GM18507 (cell line): Measurements from ENCODE around the gene PCLO.
A peak's percentile ranks its signal among the peaks of the same experiment; 100 is the strongest.

ENCODE experiments used
- DNase-seq: peaks from one replicate; pipeline ENCODE4 v3.0.0; 2011; ENCODE audit warnings: low read depth; ENCODE audit not compliant: insufficient read length; ENCODE audit errors: extremely low spot score
- FAIRE-seq: peaks from 2 replicates; lab custom pipeline; 2011; peaks lifted over from hg19 to GRCh38; lab: Jason Lieb, UNC

PCLO gene, protein sequence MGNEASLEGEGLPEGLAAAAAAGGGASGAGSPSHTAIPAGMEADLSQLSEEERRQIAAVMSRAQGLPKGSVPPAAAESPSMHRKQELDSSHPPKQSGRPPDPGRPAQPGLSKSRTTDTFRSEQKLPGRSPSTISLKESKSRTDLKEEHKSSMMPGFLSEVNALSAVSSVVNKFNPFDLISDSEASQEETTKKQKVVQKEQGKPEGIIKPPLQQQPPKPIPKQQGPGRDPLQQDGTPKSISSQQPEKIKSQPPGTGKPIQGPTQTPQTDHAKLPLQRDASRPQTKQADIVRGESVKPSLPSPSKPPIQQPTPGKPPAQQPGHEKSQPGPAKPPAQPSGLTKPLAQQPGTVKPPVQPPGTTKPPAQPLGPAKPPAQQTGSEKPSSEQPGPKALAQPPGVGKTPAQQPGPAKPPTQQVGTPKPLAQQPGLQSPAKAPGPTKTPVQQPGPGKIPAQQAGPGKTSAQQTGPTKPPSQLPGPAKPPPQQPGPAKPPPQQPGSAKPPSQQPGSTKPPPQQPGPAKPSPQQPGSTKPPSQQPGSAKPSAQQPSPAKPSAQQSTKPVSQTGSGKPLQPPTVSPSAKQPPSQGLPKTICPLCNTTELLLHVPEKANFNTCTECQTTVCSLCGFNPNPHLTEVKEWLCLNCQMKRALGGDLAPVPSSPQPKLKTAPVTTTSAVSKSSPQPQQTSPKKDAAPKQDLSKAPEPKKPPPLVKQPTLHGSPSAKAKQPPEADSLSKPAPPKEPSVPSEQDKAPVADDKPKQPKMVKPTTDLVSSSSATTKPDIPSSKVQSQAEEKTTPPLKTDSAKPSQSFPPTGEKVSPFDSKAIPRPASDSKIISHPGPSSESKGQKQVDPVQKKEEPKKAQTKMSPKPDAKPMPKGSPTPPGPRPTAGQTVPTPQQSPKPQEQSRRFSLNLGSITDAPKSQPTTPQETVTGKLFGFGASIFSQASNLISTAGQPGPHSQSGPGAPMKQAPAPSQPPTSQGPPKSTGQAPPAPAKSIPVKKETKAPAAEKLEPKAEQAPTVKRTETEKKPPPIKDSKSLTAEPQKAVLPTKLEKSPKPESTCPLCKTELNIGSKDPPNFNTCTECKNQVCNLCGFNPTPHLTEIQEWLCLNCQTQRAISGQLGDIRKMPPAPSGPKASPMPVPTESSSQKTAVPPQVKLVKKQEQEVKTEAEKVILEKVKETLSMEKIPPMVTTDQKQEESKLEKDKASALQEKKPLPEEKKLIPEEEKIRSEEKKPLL (N-terminal part only)

DNA sequence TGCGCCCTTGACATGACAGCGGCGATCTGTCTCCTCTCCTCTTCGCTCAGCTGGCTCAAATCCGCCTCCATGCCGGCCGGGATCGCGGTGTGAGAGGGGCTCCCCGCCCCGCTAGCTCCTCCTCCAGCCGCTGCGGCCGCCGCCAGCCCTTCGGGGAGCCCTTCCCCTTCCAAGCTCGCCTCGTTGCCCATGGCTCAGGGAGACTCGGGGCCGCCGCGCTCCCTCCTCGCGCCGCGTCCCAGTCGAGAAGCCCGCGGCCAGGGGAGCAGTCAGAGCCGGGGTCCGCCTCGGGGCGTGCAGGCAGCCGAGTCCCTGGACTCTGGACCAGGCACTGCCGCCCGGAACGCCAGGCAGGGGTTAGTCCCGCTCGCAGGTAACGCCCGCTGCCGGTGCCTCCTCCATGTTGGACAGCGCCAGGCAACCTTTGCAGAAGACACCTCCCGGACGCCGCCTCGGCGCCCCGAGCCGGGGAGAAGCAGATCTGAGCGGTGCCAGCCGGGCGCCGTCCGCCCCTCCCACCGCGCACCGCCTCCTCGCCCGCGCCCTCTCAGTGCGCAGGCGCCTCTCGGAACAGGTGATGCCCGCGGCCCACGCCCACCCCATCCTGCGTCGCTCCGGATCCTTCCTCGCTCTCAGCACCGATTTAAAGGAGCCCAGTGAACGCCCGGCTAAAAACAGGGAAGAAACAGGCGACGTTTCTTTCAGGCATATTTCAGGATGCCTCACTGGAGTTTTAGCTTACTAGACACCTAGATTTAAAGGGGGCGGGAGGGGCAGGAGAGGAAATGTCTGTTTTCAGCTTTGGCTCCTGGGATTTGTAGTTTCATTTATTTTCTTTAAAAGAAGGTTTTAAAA, at the start of gene PCLO:
TSS of gene PCLO (minus strand) at position 483 of the 855 bp plus-strand sequence. CDS start at position 191, 292 bp downstream.
- DNase-seq (peak; percentile 2), FAIRE-seq (no peak)

DNA sequence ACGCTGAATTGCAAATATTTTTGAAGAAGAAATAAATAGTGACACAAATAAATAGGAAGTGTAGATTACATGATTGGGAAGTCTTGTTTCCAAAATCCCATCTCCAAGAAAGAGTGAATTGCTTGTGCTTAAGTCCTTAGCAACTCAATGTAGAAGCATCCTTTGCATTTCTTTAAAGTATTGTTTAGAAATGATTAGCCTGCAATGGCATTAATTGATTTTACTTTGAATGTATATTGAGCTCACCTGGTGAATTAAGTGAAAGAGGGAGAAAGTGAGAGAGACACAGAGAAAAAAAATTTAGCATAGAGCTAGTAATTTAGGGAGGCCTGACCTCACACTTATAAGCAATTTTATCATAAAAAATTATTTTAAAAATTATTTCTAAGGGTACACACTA, 49.0 kb upstream of the PCLO start:
- FAIRE-seq, result no peak
- DNase-seq, result no peak

DNA sequence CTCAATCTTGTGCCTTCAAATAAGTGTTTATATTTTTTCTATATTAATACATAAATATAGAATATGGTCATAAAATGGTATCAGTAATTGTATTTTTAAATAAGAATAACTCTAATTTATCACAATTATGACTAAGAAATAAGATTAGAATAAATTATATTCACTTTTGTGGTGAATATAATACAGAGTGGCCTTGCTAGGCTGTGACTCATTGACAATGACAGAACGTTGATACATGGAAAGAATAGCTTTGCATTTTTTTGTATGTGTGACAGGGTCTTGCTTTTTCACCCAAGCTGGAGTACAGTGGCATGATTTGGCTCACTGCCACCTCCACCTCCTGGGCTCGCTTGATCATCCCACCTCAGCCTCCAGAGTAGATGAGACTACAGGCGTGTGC, 47.8 kb upstream of the PCLO start:
- DNase-seq (no peak), FAIRE-seq (no peak)

DNA sequence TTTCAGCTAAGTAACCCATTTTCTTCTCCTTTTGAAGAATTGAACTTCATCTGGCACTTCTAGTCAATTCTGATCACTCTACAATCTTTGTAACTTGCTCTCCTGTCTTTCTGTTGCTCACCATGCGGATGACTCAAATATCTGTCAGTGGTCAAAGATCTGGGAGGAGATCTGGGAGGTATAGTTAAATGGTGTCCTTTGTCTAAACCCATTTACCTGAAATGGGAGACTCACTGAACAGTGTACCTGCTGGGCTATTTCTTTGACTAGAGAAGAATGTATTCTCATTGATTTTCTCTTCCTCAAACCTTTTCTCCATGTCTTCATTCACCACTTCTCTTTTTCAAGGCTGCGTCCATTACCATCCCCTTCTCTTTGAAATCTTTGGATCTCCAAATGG, 42.0 kb upstream of the PCLO start:
- FAIRE-seq (no peak), DNase-seq (no peak)

DNA sequence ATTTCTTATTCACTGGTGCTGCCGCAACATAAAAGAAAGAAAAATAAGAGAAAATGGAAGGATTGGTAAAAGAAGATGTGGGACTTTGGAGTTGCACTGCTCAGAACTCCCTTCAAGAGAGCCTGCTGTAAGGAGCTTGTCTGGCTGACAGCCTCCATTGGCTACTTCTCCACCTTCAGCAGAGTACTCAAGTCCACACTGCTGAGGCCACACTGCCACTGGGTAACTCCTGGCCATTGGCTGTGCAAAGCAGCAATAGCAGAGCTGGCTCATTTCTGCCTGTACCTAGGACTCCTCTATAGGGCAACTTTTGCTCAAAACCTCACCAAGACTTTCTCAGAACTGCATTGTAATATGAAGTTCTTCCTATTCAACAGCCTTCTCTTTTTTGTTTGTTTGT, 38.7 kb upstream of the PCLO start:
- no peak for DNase-seq
- no peak for FAIRE-seq

DNA sequence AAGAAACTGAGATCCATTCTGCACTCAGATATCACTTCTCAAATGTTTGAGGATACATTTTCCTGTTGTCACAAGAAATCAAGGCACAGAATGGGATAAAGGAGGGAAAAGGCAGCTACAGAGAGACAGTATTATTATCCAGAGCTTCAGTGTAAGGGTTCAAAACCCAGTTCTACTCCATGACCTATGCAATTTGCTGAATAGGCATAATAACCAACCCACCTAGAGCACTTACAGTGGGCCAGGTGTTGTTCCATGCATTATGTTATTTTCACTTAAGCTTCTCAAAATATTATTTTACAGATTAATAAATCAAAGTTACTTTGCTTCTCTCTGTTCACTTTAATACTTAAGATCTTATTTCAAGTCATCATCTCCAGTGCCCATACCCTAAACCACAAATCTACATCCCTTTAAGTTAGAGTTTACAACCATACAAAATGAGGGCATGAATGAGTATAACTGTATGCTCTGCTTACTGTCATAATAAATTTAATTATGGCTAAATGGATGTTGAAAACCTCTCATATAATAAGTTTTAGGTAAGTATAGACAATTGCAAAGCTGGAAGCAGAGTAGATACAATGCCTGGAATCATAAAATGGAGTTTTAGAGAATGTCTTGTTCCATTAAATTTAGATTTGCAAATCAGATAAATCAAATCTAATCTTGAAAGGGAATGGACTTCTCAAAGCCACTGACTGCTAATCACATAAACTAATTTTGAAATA, 28.1 kb upstream of the PCLO start:
- FAIRE-seq (no peak), DNase-seq (no peak)

DNA sequence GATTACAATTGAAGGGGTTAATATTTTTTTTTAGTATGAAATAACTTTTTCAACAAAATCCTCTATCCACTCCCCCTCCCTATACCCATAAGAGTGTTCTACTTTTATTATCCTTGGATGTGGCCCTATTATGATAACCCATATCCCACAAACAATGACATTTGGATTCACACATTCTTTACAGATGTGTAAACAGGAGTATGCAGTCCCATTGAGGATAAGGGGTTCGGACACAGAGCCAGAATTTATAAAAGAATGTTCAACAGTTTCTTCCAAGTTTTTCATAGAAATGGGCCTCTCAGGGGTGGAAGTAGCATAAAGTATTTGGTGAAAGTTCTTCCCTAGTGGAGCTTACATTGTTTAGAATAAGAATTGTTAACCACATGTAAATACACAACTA, 16.1 kb upstream of the PCLO start:
- DNase-seq (no peak), FAIRE-seq (no peak)

DNA sequence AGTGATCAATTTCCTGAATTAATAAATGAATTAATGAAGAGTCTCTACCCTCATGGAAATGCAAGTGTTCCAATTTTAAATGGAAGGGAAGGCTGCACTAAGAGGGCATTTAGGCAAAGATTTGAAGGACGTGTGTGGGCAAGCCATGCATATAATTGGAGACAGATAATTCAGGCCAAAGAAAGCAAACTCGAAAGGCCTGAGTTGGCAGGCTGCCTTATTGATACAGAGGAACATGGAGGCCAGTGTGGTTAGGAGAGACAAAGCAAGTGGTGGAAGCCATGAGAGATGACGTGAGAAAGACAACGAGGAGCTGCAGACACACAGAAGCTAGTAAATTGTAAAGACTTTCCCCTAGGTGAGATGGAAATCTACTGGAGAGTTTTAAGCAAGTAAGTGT, 15.4 kb upstream of the PCLO start:
- DNase-seq (no peak), FAIRE-seq (no peak)

DNA sequence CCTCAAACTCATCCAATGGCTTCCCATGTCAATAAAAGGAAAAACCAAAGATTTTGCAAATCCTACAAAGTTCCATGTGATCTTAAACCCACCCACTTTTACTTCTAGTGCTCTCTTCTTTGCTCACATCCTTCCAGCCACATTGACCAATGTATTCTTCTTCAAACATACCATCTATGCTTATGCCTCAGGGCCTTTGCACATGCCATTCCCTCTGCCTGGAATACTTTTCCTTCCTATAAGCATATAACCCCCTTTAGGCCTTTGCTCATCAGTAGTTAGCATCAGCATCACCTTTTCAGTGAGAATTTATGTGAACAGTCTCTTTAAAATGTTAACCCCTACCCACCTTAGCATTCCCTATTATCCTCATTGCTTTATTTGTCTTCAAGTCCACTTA, 11.0 kb upstream of the PCLO start:
- FAIRE-seq (no peak), DNase-seq (no peak)

DNA sequence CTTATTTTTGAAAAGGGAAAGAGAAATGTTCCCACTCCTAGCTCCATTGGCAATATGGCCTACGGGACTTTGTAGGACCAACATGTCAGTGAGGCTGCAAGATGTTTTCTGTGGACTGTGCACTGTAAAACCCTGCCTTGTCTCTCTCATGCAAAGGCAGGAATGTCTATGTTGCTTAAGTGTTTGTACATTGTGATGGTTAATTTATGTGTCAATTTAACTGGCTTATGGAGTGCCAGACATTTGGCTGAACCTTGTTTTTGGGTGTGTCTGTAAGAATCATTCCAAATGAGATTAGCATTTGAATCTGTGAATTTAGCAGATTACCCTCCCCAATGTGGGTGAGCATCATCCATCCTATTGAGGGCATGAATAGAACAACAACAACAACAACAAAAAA, 4.1 kb upstream of the PCLO start:
- FAIRE-seq (no peak), DNase-seq (no peak)

DNA sequence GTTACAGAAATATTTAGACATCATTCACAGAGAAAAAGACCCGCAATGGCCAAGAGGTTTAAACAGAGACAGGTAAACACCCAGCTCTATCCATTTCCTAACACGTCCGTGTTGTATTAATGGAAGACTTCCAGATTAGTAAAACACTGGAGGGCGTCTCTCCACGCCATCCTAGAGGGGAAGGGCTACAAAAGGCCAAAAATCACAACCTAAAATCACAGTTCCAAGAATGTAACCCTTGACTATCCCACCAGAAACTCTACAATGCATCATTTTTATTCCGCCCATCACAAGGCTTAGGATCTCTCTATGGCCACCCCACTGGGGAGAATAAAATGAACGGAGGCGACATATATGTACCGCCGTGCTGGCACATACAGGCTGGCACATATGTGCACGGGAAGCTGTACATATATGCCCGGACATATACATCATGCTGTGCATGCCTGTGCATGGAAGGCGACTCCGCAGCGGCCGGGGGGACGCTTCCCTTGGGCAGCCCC, 734 bp downstream of the PCLO start:
- FAIRE-seq (no peak), DNase-seq (no peak)

DNA sequence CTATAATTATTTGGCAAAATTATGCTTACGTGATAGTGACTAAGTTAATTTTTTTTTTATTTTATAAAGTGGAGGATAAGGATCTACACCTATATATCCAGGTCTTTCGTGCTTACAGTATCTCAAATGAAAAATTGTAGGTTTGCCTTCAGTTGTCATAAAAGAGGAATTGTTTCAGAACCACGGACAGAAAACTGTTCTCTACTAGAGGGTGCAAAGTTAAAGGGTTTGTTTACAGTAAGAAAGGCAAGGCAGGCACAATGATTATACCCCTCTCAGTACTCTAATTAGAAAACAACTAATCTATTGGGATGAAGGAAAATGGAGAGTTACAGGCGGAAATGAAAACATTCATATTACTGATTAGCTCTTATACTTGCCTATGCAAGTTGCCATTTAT, 1.5 kb downstream of the PCLO start:
- DNase-seq (no peak), FAIRE-seq (no peak)

DNA sequence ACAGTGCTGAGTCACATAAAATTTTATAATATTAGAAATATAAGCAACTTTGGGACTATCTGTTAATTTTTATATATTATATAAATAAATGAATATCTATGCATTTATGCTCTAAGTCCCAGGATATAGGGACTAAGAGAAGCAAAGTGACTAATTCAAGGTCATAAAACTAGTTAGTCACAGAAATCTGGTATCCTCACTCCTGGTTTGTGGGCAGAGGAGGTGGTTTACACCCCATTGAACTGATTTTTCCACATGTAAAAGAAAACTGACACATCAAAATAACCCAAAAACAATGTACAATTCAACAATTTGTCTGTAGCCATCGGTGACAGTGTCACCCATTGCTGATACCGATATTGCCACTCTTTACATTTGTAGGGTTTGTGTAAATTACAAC, 3.0 kb downstream of the PCLO start:
- FAIRE-seq (no peak), DNase-seq (no peak)

DNA sequence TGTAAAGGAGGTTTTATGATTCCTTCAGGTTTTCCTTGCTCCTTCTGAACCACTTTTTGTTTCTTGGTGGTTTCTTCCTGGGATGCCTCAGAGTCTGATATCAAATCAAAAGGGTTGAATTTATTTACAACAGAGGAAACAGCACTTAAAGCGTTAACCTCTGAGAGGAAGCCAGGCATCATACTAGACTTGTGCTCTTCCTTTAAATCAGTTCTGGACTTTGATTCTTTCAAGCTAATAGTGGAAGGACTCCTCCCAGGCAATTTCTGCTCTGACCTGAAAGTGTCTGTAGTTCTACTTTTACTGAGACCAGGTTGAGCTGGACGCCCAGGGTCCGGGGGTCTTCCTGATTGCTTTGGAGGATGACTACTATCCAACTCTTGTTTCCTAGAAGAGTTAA, 6.7 kb downstream of the PCLO start:
- no peak for FAIRE-seq
- no peak for DNase-seq

DNA sequence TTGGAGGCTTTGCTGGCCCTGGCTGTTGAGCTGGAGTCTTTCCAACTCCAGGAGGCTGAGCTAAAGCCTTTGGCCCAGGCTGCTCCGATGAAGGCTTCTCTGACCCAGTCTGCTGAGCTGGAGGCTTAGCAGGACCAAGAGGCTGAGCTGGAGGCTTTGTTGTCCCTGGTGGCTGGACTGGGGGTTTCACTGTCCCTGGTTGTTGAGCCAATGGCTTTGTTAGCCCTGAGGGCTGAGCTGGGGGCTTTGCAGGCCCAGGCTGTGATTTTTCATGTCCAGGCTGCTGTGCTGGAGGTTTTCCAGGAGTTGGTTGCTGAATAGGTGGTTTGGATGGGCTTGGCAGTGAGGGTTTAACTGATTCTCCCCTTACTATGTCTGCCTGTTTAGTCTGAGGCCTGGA, 7.3 kb downstream of the PCLO start:
- DNase-seq, result no peak

DNA sequence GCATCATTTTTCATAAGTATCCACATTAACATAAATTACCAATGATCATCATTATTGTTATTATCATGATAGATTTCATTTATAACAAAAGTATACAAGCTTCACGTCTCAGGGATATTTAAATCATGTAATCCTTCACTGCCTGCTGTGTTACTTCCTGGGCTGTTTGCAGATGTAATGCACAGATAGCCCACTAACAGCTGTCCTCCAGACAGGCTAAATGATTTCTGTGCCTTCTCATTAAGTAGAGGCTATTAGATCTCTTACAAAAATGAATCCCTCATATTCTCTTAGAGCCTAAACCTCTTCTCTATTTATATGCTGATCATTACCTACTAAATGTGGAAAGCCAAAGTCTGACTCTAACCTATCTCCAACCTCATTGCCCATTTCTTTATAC, 9.3 kb downstream of the PCLO start:
- DNase-seq (no peak), FAIRE-seq (no peak)

More for the DNA sequence above, 7.3 kb downstream of the PCLO start:
- FAIRE-seq, result no peak

DNA sequence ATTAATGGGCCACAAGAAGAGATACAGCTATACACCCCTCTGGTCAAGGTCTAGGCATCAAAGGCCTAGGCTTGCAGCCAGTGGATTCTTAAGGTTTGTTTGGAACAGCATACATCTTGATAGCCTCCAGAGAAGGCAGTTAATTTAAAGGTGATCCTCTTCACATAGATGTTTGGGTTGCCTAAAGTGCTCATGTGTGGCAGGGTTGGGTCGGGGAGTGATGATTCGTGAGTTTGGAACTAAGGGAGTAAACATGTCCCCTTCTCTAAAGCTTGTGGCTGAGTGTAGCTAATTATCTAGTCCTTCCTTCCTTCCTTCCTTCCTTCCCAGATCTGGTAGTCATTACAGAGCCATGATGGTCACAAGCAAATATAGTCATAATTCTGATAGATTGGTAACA, 12.4 kb downstream of the PCLO start:
- FAIRE-seq, result no peak
- no peak for DNase-seq

DNA sequence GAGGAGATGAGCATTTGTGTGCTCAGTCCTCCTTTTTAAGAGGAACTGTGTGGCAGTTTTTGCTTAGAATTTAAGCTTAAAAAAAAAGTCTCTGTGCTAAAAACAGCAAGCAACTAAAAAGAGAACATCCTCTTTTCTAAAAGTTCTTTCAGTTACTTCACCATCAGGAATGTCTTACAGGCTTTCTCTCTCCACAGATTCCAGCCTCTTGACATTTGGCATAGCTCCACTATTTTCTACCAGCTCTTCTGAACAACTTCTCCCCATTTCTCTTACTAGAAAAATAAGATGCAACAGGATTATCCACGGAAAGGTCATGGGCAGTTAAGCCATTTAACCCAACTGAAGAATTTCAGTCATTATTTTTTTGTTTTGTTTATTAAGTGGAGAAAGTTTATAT, 13.2 kb downstream of the PCLO start:
- FAIRE-seq (no peak), DNase-seq (no peak)
